GM18909 (cell line): ENCODE measurements around the gene THUMPD3.

ENCODE experiments used
- ATAC-seq: cut with Tn5 transposase; IDR thresholded peaks from one replicate; pipeline ENCODE4 v1.9.1; 2021; ENCODE audit warnings: mild to moderate bottlenecking; ENCODE audit not compliant: unreplicated experiment, poor library complexity

THUMPD3 gene

DNA sequence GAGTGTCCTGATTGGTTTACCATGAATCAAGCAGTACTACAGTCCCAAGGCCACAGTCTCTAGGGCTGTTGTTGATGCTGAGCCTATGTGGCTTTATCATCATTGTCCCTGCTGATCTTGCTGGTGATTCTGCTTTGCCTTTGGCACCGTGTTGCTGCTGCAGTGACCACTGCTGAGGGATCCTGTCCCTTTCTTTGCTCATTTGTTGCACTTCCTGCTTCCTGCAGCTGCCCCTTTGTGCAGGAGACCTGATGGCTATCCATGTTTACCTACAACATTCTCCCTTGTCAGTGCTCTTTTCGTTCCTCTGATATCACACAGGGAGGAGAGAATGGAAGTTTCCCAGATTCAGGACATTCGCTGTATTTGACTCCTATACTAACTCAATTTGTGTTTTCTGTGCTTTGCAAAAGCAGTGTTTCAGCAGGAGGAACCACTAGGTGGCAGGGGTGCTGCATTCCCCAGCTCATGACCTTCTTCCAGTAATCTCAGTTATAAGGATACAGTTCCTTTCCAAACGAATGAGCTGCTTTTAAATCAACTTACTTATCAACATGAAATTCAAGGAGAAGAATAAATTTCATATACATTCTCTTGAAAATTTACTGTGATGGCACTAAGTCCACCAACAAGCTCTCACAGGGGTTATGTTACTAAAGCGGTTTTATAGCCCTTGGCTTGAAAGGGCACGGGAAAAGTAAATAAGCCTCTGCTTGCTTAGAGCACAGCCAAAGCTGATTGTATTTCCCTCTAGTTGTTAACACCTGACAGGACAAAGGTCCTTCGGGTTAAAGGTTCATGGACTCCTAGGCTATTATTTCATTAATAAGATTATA, 9.7 kb upstream of the THUMPD3 start:
- ATAC-seq = peak; percentile 59

DNA sequence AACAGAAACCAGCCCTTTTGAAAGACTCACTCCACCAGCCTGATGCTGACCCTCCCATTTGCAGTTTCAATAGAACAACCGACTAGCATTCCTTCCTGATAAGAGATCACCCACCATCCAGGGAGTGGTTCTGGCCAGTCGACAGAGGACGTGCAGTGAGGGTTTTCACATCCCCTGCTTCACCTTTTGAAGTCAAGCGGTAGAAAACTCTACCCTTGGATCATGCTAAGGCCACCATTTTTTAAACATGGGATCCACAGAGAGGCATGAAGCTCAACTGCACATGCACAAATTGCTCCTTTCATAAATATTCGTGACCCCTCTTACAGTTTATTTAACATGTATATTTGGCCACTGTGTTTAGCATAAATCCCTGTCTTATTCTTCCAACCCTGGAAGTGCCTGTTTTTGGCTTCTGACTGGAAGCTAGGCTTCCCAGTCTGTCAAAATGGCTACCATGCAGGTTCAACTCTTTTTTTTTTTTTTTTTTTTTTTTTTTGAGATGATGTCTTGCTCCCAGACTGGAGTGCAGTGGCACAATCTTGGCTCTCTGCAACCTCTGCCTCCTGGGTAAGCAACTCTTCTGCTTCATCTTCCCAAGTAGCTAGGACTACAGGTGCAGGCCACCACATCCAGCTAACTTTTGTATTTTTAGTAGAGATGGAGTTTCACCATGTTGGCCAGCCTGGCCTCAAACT, 1.0 kb upstream of the THUMPD3 start:
- no peak for ATAC-seq

DNA sequence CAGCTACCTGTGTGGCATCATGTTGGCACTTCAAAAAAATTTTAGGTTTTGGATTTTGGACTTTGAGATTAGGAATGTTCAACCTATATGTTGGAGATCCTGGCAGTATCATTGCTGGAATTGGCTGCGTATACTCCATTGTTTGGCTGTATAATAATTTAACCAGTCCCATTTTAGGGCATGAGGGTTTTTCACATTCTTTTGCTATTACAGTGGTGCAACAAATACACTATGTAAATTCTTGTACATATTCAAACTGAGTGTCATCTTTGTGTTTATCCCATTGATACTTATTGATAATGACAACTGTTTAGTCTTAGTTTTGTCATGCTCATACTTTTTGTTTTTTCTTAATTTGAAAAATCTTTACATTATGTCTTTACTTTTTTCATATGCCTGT, 6.7 kb downstream of the THUMPD3 start:
- no peak for ATAC-seq

DNA sequence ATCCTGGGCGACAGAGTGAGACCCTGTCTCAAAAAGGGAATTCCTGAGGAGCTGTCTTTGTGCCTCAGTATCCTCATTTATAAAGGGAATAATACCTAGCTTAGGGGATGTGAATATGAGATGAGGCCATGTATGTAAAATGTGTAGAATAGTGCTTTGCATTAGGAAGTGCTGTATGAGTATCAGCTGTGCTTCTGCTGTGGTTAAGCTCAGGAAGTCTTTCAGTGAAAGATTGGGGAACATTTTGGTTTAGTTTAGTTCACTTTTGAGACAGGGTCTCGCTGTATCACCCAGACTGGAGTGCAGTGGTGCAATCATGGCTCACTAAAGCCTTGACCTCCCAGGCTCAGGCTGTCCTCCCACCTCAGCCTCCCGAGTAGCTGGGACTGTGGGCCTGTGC, 10.6 kb downstream of the THUMPD3 start:
- no peak for ATAC-seq

DNA sequence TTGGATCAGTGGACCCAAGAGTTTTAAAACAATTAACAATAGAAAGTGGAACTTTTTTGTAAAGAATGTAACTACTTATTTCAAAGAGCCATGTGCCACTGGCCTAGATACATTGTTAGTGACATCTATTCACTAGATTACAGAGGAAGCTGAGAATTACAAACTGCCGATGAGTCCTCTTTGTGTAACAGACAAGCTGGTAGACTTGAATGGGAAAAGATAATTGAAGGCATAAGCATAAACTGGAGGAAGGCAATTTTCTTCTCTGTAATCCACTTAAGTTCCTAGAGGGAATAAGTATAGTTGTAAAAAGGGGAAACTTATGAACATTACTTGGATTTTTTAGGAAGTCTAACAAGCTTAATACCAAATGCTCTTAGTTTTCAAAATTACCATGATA, 15.1 kb downstream of the THUMPD3 start:
- ATAC-seq = no peak

DNA sequence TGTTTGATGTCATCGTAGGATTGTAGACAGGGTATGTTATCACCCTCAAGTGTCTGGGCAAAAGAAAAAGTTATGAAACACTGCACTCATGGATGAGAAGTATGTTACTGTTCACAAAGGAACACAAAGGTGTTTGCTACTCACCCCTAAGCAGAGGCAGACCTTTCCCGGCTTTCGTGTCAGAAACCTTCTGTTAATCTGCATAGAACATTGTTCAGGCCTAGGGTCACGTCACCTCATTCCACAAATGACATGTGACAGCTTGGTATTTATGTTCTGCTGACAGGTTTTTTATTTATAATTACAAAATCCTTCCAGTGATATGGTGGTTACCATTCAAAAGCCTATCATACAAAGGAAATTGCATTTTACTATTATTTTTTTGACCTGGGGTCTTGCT, 16.5 kb downstream of the THUMPD3 start:
- no peak for ATAC-seq

DNA sequence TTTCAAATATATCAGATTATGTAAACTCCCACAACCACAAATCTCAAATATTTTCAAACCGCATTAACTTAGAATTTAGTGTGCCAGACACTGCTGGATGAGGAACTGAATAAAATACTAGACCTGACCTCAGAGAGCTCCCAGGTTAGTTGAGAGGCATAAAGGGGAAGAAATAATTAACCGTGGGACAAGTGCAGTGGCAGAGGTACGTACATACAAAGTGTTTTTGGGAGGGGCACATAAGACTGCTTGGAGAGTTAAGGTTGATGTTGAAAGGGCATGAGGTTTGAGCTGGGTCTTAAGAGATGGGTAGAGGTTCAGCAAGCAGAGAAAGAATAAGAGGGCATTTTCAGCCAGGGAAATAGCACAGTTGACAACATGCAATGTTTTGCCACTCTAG, 17.2 kb downstream of the THUMPD3 start:
- no peak for ATAC-seq

DNA sequence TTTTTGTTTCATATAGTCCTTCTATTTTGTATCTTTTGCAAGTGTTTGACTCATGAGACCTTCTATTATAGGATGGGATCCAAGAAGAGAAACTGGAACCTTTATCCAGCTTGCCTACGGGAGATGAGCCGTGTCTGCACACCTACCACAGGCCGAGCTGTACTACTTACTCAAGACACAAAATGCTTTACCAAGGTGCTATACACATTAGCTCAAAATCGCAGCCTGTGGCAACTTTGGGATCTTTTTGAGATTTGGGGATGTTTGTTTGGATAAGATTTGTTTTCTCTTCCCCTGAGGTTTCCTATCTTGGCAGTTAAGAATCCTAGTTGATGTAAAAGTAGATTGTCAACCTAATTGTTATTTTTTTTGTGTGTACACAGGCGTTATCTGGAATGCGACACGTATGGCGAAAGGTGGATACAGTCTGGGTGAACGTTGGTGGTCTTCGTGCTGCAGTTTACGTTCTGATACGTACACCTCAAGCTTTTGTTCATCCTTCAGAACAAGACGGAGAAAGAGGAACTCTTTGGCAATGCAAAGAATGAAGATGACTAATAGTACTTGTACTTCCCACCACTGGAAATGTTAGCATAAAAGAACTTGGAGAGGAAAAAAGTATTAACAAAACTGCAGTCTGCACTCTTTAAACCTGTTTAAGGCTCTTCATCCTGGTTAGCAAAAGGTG, 21.4 kb downstream of the THUMPD3 start:
- no peak for ATAC-seq

DNA sequence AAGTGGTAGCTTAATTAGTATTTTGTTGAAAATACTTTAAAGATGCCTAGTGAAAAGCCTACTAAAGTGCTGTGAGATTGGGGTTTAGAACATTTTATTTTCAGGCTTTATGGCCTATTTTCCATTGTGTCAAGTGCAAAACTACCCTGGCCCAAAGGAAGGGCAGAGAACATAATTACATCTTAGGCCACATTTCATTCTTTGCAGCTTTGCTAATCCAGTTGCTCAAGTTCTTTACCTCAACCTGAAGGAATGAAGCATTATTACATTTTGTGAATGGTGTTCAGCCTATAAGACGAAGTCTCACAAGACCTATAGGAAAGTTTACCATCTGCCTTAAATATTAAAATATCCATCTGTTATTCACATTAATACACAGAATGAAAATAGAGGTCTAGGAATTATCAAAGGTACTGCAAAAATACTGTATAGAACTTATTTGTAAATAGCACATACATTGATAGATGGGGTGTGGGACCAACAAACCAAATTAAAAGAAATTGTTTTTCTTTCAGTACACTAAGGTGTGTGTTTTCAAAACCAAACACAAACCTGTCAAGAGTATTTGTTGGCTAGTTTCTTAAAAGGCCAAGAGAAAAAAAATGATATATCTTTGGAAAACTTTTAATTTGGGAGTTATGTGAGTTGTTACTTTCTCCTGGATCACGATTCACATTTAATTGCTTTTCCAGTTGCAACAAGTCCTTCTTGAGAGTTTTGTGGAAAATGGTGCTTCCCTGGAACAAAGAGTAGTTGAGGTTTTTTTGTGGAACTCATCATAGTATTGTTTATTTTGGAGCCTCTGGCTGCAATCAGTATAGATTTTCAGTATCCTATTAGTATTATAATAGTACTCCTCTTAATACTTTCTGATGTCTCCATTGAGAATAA, 22.6 kb downstream of the THUMPD3 start:
- no peak for ATAC-seq

DNA sequence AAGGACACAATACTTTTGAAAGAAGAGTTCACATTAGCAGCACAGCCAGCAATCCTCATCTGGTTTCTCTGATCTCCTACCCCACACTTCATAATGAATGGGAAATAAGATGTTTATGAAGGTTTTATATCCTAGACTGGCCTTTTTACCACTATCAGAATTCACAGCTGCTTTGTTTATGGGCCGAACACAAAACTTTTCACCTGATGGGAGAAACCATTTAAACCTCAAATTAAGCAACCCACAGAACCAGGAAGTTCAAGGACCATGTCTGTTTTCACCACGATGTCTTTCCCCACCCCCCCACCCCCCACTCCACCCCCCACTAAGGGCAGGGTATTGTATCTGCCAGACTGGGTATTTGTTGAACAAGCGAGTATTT, 23.2 kb downstream of the THUMPD3 start:
- no peak for ATAC-seq

DNA sequence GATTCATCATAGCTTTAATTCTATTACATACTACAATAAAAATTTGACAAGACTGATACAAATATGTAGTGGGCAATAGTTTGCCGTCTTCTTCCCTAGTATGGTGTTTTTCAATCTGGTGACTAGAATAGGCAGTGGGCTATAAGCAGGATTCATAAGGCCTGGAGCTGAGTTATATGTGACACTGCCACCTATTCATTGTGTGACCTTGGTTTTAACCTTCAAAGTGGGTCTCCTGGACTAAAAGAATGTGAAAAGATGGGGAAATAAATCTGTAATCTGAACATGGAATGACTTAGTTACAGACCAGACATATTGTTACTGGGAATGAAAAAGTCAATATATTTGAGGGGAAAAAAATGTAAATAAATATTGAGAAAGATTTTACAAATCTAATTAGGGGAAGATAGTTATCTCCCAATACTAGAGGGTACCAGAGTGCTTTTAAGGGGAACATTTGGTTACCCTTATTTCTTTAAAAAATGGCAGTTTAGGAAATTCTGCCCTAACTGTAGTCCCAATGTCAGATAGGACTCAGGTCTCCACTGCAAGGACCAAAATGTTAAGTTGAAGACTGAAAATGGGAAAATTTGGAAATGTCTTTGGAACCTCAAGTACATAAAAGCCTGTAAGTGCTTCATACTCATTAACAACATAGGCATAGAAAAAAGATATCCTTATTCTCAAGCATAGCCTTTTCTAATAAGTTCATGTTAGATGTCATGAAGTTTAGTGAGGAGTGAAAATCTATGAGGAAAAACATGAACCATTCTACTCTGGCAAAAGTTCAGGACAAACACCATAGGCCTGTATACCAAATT, 23.9 kb downstream of the THUMPD3 start:
- no peak for ATAC-seq

DNA sequence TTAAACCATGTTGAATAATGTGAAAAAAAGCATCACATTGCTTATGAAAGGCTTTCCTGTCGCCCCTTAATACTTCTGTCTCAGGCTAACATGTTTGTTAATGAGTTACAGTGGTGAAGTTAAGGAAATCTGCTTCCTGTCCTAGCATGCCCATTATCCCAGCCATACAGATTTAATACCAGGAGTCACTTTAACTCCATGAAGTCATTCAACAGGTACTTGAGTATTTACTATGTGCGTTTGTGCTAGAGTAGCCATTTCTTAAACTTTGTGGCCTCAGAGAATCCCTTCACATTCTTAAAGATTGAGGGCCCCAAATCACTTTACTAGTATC, 24.4 kb downstream of the THUMPD3 start:
- ATAC-seq = no peak

DNA sequence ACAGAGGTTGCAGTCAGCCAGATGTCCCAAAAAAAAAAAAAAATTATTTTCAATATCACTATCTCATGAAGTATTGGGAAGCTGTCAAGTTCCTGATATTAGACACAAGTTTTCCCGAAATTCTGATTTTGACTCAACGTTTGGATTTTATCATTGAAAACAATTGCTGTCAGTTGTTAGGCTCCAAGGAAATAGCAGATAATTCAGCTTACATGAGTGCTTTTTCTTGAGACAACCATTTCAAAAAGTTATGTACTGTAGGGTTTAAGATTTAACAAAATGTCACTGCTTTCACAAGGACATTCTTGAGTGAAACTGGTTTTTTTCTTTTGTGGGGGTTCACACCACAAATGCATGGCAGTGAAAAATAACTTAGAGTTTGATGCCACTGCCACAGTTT, 25.3 kb downstream of the THUMPD3 start:
- no peak for ATAC-seq

DNA sequence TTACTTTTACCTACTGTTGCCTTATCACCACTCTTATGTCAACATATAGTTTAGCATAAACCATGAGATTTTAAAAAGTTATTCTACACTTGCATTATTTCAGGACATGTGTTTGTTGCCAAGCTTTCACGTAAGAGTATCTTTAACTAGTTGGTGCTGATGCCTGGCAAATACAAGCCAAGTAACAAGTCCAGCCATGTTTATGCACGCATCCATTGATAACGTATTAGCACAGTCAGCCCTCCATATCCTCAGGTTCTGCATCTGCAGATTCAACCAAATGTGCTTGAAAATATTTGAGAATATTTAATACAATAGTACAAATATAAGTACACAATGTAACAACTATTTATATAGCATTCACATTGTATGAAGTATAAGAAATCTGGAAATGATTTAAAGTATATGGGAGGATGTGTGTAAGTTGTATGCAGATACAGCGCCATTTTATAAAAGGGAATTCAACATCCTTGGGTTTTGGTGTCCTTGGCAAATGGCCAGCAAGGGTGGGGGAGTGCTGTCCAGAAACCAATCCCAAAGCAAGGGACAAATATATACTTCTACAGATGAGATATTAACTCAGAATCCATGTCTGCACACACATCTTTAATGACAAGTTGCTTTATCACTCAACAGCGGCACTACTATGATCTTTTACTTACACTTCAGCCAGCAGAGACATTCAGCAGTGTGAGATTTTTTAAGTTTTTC, 25.9 kb downstream of the THUMPD3 start:
- no peak for ATAC-seq

DNA sequence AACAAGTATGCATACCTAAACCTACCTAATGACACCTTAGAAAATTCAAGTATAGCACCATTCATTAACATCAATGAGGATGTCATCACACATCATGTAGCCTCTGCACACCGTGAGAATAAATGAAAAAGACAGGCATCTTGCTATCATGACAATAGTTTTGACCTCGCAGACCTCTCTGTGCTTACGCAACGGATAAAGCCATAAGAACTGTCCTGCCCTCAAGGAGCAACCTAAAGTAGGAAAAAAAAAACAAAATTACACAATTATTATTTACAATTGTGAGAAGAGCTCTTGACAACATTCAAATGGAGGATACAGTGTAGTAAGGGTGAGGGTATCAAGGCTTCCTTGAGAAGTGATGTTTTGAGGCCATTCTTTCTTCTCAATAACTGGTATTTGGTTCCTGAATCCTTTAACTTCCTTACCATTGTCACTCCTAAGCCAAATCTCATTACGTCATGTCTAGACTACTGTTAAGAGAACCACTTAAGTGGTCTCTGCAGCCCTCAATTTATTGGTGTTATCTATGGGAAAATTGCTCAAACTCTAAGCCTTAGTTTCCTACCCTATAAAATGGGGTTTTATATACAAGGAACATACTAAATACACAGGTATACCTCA, 27.5 kb downstream of the THUMPD3 start:
- no peak for ATAC-seq

DNA sequence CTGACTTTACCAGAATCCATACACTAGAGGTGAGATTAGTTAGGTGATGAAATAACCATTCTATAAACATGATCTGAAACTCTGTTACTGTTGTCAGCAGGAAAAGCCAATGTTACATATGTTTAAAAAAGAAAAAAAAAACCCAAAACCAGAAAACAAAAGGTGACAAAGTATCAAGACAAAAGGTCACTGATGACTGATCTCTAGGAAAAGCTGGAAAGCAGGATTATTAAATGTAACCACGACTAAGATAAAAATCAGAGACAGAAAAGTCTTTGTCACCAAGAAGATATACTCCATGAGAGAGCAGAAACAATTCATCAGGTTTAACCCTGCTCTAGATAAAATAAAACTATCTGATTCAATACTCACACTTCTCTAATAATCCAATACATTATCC, 29.2 kb downstream of the THUMPD3 start:
- ATAC-seq = no peak

DNA sequence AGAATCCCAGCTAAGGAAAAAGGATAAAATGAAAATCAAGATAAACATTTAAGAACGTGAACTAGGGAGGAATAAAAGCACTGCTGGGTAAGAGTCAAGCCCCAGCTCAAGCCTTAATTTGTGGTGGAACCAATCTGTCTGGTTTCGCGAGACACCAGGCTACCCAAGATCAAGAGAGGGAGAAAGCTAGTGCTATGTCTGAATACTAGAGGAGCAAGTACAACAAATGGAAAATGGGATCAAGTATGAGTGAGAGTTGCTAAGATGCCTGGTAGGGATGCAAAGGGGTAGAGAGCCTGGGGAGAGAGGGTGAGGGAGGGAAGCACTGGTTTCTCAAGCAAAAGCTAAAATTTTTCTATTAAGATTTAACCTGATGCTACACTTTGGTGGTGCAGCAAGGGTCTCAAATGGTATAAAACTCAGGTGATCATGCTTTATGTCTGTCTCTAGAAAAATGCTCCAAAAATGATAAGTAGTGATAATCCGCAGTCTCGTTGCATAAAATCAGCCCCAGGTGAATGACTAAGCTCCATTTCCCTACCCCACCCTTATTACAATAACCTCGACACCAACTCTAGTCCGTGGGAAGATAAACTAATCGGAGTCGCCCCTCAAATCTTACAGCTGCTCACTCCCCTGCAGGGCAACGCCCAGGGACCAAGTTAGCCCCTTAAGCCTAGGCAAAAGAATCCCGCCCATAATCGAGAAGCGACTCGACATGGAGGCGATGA, 32.9 kb downstream of the THUMPD3 start:
- no peak for ATAC-seq

DNA sequence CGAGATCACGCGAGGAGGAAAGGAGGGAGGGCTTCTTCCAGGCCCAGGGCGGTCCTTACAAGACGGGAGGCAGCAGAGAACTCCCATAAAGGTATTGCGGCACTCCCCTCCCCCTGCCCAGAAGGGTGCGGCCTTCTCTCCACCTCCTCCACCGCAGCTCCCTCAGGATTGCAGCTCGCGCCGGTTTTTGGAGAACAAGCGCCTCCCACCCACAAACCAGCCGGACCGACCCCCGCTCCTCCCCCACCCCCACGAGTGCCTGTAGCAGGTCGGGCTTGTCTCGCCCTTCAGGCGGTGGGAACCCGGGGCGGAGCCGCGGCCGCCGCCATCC, 33.4 kb downstream of the THUMPD3 start:
- peak; percentile 34 for ATAC-seq
